Measurements from ENCODE around the gene JADE1.

JADE1 gene

DNA sequence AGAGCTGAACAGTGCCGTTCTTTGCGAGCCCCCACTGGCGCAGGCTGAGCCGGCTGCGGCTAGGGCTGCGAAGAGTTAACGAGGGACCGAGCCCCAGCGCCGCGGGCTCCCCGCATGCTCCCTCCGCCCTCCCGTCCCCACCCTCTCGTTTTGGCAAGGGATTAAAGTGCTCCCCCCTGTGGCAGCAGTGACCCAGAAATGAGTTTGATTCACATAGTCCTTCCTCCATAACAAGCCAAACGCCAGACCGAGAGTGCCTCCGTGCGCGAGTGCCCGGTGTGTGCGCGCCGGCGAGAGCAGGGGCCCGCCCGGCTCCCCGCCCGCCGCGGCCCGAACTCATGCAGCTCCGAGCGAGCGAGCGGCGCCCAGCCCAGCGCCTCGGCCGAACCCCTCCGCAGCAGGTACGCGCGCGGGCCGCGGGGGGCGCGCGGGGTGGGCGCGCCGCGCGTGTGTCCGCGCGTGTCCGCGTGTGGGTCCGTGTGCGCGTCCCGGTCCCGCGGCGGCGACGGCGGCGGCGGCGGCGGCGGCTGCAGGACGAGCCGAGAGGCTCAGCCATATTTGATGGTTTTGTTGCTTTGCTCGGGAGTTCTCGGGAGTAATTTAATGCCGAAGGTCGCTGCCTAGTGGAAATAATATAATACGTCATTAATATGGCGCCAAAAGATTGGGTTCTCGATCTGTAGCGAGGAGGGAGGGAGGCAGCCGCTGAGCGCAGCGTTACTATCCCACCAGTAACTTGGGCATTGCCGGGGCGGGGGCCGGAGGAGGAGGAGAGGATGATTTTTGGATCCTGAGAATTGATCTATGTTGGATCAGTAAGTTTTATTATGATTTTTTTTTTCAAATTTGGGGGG lies at the start of gene JADE1:
JADE1 (plus strand) TSS at position 224 of the 854 bp plus-strand sequence. CDS start 22,059 bp downstream, outside the sequence.
- peak; percentile 93 to 94 for DNase-seq

DNA sequence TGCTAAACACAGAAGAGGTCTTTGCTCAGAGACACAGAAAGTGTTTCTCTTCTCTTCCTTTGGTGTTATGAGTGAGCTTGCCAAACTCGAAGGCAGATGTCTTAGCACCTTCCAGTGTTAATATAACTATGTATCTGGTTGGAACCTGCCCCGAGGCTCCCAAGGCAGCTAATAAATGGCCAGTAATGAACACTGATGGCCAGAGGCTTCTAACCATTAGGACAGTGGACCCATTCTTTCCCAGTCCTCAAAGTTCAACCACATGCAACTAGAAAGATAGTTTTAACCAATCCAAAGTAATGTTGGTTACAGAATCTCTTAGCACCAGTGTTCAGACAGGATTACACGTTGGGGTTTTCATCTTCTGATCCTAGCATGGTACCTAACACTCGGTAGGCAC lies 42.7 kb upstream of the JADE1 start:
- DNase-seq, result no peak

DNA sequence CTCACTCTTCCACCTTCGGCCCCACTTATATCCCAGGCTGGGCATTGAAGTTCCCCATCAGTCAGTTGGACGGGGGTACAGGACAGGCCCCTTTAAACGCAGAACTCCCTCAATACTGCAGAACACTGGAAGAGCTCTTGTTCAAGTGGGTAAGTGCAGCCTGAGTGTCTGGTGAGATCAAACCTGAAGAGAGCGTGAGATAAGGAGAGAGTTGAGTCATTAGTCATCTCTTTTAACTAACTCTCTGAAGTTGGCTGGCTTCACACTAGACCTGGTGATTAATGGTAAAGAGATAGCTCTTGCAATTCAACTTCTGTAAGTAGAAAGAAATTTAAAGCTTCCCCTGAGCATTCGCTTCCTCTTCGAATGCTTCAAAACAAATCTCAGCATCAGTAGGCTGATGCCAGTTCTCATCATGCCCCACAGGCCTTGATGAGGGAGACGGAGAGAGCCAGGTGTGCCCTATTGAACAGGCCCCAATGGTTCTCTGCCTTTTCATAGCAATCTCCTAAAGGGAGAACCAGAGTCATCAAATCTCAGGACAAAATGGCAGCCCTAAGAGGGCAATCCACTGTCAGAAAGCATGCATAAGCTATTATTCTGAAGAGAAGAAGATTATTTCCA lies 41.0 kb upstream of the JADE1 start:
- no peak for DNase-seq

- no peak for DNase-seq
Measured at GRCh38 chr4:128769011-128769410, 40.5 kb upstream of the JADE1 start.

DNA sequence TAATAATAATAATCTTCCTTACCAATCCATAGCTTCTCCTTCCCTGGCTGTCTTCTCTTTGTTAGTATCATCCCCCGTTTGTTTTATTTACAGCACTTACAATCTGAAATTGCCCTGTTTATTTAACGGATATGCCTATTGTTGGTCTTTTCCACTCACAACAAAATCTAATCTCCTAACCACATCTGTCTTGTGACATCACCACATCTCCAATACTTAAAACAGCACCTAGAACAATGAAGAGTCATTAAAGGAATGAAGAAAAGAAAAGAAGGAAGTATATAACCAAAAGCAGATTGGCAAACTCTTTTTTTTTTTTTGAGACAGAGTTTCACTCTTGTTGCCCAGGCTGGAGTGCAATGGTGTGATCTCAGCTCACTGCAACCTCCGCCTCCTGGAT lies 38.7 kb upstream of the JADE1 start:
- DNase-seq, result no peak

DNA sequence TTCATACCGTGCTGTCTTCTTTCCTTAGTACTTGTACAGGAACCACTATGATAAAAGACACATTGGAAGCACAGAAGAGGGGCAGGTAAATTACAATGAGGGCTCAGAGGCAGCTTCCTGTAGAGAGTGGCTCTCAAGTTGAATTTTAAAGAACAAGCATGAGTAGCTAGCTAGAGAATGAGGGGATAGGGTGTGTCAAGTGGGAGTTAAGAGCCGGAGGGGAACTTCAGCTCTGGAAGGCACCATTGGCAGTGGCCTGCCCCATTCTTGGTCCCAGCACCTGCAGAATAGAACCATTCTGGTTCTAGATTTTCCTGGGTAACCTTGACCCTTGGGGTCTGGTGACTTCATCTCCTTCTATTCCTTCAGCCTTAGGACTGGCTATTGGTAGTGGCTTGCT lies 34.0 kb upstream of the JADE1 start:
- no peak for DNase-seq

DNA sequence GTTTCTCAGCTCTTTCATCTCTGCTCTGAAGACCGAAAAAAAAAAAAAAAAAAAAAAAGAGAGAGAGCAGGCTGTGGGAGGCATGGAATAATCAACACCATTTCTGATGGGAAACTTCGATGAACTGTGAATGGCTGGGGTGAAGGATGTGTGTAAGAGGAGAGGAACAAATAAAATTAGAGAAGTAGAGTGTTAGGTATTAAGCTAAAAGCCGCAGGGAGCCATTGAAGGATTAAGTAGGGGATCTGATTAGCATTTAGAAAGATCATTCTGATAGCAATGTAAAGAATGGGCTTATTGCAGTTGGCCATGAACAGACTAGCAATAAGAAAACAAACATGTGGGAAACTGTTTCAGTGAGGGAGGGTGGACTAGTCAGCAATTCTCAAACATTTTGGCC lies 33.6 kb upstream of the JADE1 start:
- DNase-seq, result no peak

DNA sequence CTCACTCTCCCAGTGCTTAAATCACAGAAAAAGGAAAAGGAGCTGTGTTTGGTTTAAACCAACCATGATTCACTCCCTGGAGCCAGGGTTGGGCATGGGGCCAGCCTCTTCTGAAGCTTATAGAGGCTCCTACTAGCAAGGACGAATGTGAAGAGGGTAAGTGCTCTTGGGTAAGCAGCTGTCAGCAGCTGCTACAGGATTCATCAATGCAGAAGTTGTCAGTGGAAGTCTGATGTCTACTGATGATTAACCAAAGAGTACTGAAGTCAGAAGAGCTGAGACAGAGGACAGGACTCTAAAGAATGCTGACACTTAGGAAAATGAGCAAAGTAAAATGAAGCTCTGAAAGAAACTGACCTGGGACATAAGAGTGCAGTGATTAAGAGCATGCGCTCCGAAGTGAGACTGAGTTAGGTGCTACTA lies 32.7 kb upstream of the JADE1 start:
- no peak for DNase-seq

DNA sequence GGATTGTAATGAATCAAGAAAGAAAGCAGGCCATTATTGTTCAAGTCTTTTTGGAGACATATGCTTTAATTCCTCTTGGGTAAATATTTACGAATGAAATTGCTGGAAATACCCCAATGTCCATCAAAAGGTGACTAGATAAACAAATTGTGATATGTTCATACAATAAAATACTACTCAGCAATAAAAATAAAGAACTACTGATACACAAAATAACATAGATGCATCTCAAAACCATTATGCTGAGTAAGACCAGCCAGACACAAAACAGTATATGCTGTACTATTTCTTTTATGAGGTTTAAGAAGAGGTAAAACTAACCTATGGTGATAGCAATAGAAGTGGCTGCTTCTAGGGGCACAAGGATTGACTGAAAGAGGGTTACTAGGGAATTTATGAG lies 28.8 kb upstream of the JADE1 start:
- no peak for DNase-seq

GRCh38 chr4:128782076-128782715 lies 27.3 kb upstream of the JADE1 start:
- DNase-seq, result peak; percentile 63 to 65

DNA sequence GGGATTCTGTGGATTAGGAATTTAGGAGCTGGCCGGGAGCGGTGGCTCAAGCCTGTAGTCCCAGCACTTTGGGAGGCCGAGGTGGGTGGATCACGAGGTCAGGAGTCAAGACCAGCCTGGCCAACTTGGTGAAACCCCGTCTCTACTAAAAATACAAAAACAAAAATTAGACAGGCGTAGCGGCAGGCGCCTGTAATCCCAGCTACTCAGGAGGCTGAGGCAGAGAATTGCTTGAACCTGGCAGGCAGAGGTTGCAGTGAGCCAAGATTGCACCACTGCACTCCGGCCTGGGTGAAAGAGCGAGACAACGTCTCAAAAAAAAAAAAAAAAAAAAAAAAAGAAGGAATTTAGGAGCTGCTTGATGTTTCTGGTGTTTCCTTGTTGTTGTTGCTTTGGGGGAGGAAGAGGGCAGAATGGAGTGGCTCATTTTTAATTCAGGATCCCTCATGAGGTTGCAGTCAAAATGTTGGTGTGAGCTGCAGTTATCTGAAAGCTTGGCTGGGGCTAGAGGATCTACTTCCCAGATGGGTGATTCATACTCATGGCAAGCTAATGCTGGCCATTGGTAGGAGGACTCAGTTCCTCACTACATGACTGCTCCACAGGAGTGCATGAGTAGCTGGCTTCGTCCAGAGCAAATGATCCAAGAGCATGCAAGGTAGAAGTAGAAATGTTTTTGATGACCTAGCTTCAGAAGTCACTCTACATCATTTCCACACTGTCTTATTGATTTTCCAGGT lies 26.5 kb upstream of the JADE1 start:
- no peak for DNase-seq

GRCh38 chr4:128787509-128788311 lies 21.8 kb upstream of the JADE1 start:
- no peak for DNase-seq

DNA sequence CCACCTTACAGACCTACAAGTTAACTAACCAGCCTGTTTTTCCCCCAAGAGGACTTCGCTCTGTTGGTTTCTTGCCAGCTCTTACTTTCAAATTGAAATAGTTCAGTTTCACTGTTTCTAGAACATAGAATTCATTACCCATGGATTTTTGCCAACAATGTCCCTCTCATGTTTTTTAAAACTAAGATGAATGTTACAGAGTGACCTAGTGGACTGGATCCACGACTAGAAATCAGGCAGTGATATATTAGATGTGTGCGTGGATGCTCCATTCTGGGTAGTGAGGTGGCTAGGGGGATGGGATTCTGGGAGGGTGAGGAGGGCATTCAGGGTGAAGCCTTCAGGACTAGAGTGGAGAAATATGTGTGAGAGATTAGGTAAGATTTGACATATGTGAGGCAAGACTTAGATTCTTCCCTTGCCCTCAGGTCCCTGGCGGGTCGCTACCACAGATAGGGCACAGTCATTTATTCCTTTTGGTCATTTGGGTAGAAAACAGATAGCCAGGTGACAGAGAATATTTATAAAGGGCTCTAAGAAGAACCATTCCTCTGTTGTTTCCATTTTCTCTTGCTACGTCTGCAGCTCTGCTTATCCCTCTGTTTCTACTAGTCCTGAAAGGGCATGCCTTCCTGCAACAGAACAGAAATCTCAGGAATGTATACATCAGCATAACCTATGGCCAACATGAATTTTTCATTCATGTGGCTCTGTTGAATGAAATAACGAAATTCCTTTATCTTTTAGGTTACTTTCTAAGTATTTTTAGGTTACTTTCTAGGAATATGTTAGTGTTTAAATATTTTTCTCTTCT lies 15.4 kb upstream of the JADE1 start:
- no peak for DNase-seq

- no peak for DNase-seq
Measured at GRCh38 chr4:128796934-128797333, 12.6 kb upstream of the JADE1 start.

GRCh38 chr4:128800284-128800683 lies 9.2 kb upstream of the JADE1 start:
- no peak for DNase-seq

DNA sequence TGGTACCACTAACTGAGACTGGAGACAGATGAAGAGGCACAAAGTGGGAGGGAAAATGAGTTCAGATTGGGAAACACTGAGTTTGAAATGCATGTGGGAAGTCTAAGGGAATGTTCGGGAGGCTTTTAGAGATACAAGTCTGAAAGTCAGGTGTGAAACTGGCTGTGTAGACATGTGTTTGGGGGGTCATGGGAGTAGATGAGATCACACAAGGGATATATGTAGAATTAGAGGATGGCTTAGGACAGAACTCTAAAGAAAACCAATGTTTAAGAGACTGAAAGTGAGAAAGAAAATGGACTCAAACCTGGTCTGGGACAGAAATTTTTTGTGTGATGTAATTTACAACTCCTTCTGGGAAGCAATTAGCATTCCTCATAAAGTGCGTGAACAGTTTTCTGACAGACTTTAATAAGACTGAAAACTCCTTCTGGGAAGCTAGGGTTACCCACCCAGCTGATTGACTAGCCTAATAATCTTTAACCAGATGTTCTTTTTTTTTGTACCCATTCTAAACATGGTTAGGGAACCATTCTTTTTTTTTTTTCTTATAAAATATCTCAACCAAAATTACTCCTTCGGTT lies 8.7 kb upstream of the JADE1 start:
- no peak for DNase-seq

- DNase-seq, result no peak
Measured at GRCh38 chr4:128802680-128803628, 6.5 kb upstream of the JADE1 start.

GRCh38 chr4:128803783-128804182 lies 5.7 kb upstream of the JADE1 start:
- no peak for DNase-seq

- DNase-seq, result peak; percentile 16 to 35
Measured at GRCh38 chr4:128810331-128810870, 901 bp downstream of the JADE1 start.

All from CD4-positive, alpha-beta T cell treated with Interleukin-4 for 1 hour (primary cell).